B cell (primary cell): ENCODE data around the gene POT1. TPM values are rescaled to one million over a fixed set of nuclear protein-coding genes. Genes with fewer than 3 reads are reported as not detected.
"Not testable (repeated sequence)": the region's sequence is repeated elsewhere in the genome, so short reads cannot be mapped to it uniquely, and the experiment has no call there.

Experiments
- ATAC-seq: fragments of 200-7000 bp; cut with Tn5 transposase; one replicate; pipeline ENCODE4 v1.10.0; 2021; ENCODE audit warnings: low read depth, mild to moderate bottlenecking, moderate number of reproducible peaks, moderate library complexity
- CTCF ChIA-PET: fragments of 350-600 bp; sonication (Branson Sonifier 250); formaldehyde crosslinking; loops from one replicate; lab custom pipeline; 2021; ENCODE audit warnings: antibody characterized with exemption, inconsistent platforms; lab: Charles Lee
- POLR2A ChIA-PET: fragments of 350-600 bp; sonication (Branson Sonifier 250); formaldehyde crosslinking; loops from one replicate; lab custom pipeline; 2021; ENCODE audit warnings: antibody characterized with exemption; lab: Charles Lee
- DNase-seq: peaks from one replicate; pipeline ENCODE4 v3.0.0; 2013
- H2AFZ ChIP-seq: 2 replicates; pipeline ENCODE4 v1.6.1; 2012; ENCODE audit warnings: mild to moderate bottlenecking, low read depth, low read length; ENCODE audit not compliant: insufficient read depth, poor library complexity, severe bottlenecking
- H3K27ac ChIP-seq, 2 donors: 1 replicate in 1 of 2; 2 replicates in 1 of 2; pipeline ENCODE4 v1.5.1; 2012 to 2013; ENCODE audit warnings: low read length in 2 of 2, mild to moderate bottlenecking in 2 of 2, moderate library complexity in 1 of 2
- H3K27me3 ChIP-seq, 4 experiments: fragments of 200-600 bp in 1 of 4; sonication (generic) in 1 of 4; replicated peaks in 1 of 4; 1 replicate in 2 of 4; 2 replicates in 2 of 4; pipeline versions ENCODE4 v1.6.1 to v1.7.0; 2013 to 2016; ENCODE audit warnings: low read length in 3 of 4, mild to moderate bottlenecking in 2 of 4, mixed read lengths in 1 of 4, moderate library complexity in 1 of 4; ENCODE audit not compliant: insufficient read depth in 4 of 4, control insufficient read depth in 3 of 4; ENCODE audit errors: control extremely low read depth in 1 of 4
- H3K36me3 ChIP-seq, 2 experiments: replicated peaks in 1 of 2; 1 replicate in 1 of 2; 2 replicates in 1 of 2; pipeline versions ENCODE4 v1.6.1 to v1.7.1; 2013; ENCODE audit warnings: low read length in 1 of 2; ENCODE audit not compliant: insufficient read depth in 2 of 2, control insufficient read depth in 1 of 2; ENCODE audit errors: control extremely low read depth in 1 of 2, extremely low read depth in 1 of 2
- H3K4me1 ChIP-seq, 2 donors: fragments of 200-600 bp in 1 of 2; sonication (generic) in 1 of 2; 1 replicate in 1 of 2; 2 replicates in 1 of 2; pipeline versions ENCODE4 v1.5.1 to v1.6.1; 2013 to 2017; ENCODE audit warnings: low read length in 2 of 2; ENCODE audit not compliant: control insufficient read depth in 2 of 2, insufficient read depth in 2 of 2
- H3K4me2 ChIP-seq: replicated peaks from 2 replicates; pipeline ENCODE3; 2012; ENCODE audit warnings: mild to moderate bottlenecking, low read depth, low read length; ENCODE audit not compliant: poor library complexity, severe bottlenecking
- H3K4me3 ChIP-seq, 5 experiments: fragments of 200-600 bp in 1 of 5; sonication (generic) in 1 of 5; 1 replicate in 3 of 5; 2 replicates in 2 of 5; pipeline versions ENCODE4 v1.5.1 to v1.7.0; 2011 to 2016; ENCODE audit warnings: low read length in 4 of 5, mild to moderate bottlenecking in 4 of 5, low read depth in 2 of 5, control low read depth in 1 of 5, moderate library complexity in 1 of 5; ENCODE audit not compliant: insufficient read depth in 1 of 5; ENCODE audit errors: control extremely low read depth in 1 of 5, extremely low read depth in 1 of 5
- H3K79me2 ChIP-seq: fragments of 200-600 bp; sonication (generic); one replicate; pipeline ENCODE4 v1.6.0; 2016; ENCODE audit warnings: low read length; ENCODE audit not compliant: control insufficient read depth, insufficient read depth
- H3K9ac ChIP-seq: fragments of 200-600 bp; sonication (generic); 2 replicates; pipeline ENCODE4 v1.6.1; 2017; ENCODE audit warnings: mild to moderate bottlenecking, low read length, moderate library complexity
- H3K9me3 ChIP-seq, 3 donors: one replicate each; pipeline versions ENCODE4 v1.6.1 to v1.7.1; 2013; ENCODE audit warnings: low read length in 2 of 3; ENCODE audit not compliant: control insufficient read depth in 2 of 3, insufficient read depth in 1 of 3; ENCODE audit errors: control extremely low read depth in 1 of 3
- H4K20me1 ChIP-seq: 2 replicates; pipeline ENCODE4 v1.6.0; 2012; ENCODE audit warnings: mild to moderate bottlenecking, low read length; ENCODE audit not compliant: insufficient read depth, control insufficient read depth, poor library complexity, severe bottlenecking
- H3K27ac Mint-ChIP-seq: one replicate; pipeline ENCODE4 v1.8.0; 2021; ENCODE audit warnings: mixed read lengths
- H3K27me3 Mint-ChIP-seq: one replicate; pipeline ENCODE4 v1.8.0; 2021; ENCODE audit warnings: mixed read lengths
- H3K4me1 Mint-ChIP-seq: one replicate; pipeline ENCODE4 v1.8.0; 2021; ENCODE audit warnings: mixed read lengths
- H3K4me3 Mint-ChIP-seq: one replicate; pipeline ENCODE4 v1.8.0; 2021; ENCODE audit warnings: mixed read lengths
- H3K9me3 Mint-ChIP-seq: one replicate; pipeline ENCODE4 v1.8.0; 2022; ENCODE audit warnings: mixed read lengths; ENCODE audit not compliant: insufficient read depth
- CTCF ChIP-seq: fragments of 200-600 bp; IDR thresholded peaks from one replicate; pipeline ENCODE4 v1.8.0; 2022; ENCODE audit warnings: antibody characterized with exemption, mild to moderate bottlenecking
- EZH2 ChIP-seq: IDR thresholded peaks from 2 replicates; pipeline ENCODE4 v1.6.1; 2012; ENCODE audit warnings: borderline replicate concordance, low read depth, mild to moderate bottlenecking, moderate library complexity, low read length; ENCODE audit not compliant: insufficient read depth, poor library complexity, severe bottlenecking
- WGBS: methylation state at CpG from one replicate; pipeline ENCODE4 v1.1.5; 2013; ENCODE audit warnings: missing lambda C conversion rate; ENCODE audit not compliant: insufficient coverage; 5-methylcytosine and 5-hydroxymethylcytosine counted together
- intact Hi-C: fragments of 100-400 bp; cut with micrococcal nuclease; formaldehyde crosslinking; loops from one replicate; pipeline ENCODE4 v1.10.0; 2022
- polyA plus RNA-seq: library from polyadenylated mRNA; depleted of rRNA; stranded (reverse); fragments of >200 nt; gene quantifications from 2 replicates; pipeline ENCODE4 v1.2.3, GENCODE V29; 2012
- total RNA-seq, 2 donors: library from RNA; stranded (reverse); fragments of 120-200 nt in 1 of 2; gene quantifications; 1 replicate in 1 of 2; 2 replicates in 1 of 2; pipeline versions ENCODE4 v1.2.3 to v1.2.4, GENCODE V29; 2013 to 2022

Gene POT1
- total and polyA plus RNA-seq, 2 donors (not counting 1 experiment from before 2014, with no cell fraction given): 12.2 to 32.3 TPM

GRCh38 chr7:124957952-124958351 lies 28.3 kb upstream of the POT1 start:
- intact Hi-C loops, CTCF ChIA-PET, H3K9me3 Mint-ChIP-seq, H3K4me3 Mint-ChIP-seq, H3K4me1 ChIP-seq, H3K9me3 ChIP-seq, H2AFZ ChIP-seq, H3K27me3 ChIP-seq, H4K20me1 ChIP-seq, H3K4me1 Mint-ChIP-seq, H3K79me2 ChIP-seq, H3K4me3 ChIP-seq, H3K4me2 ChIP-seq, H3K27ac Mint-ChIP-seq, H3K36me3 ChIP-seq, H3K27ac ChIP-seq, POLR2A ChIA-PET, DNase-seq, H3K27me3 Mint-ChIP-seq, ATAC-seq, H3K9ac ChIP-seq: not testable (repeated sequence)
- 100% methylated on average over 1 of the region's 1 CpG for WGBS

GRCh38 chr7:124956160-124956559 lies 26.5 kb upstream of the POT1 start:
- Histone ChIP-seq H3K79me2 (no peaks in the 10 kb centered on the region), H3K4me3 (no peak overlapping the region), H3K9ac (no peak overlapping the region), H2AFZ (no peak overlapping the region), H3K4me1 (no peaks in the 10 kb centered on the region), H3K9me3 (peaks cover 4 to 8% (median 6%) of the 10 kb centered on the region in 3 donors), H4K20me1 (no peaks in the 10 kb centered on the region), H3K36me3 (no peaks in the 10 kb centered on the region), H3K27me3 (no peaks in the 10 kb centered on the region), H3K4me2 (no peak overlapping the region), H3K27ac (no peak overlapping the region)
- ChIA-PET POLR2A (no interaction called here), CTCF (no interaction called here)
- Mint-ChIP-seq H3K9me3 (peaks cover 9% of the 10 kb centered on the region), H3K27me3 (no peaks in the 10 kb centered on the region), H3K27ac (no peak overlapping the region), H3K4me1 (no peaks in the 10 kb centered on the region), H3K4me3 (no peak overlapping the region)
- no CpG with 5 or more reads among the region's 1 CpG for WGBS
- TF ChIP-seq CTCF: no peak
- TF ChIP-seq EZH2: no peak
- intact Hi-C loops: no loop called here
- no peak for ATAC-seq
- no peak for DNase-seq
